Liver (tissue), 3 donors: Measurements from ENCODE around the gene TSPAN18.
A peak's percentile ranks its signal among the peaks of the same experiment; 100 is the strongest.

Experiments used
- ATF3 ChIP-seq: IDR thresholded peaks from 2 replicates; pipeline ENCODE4 v1.6.1; 2016; ENCODE audit warnings: antibody characterized with exemption
- CTCF ChIP-seq: fragments of 150-350 bp; IDR thresholded peaks from 2 replicates; pipeline ENCODE4 v1.5.1; 2017; ENCODE audit warnings: improper control_type of control experiment, low read depth, low read length; ENCODE audit not compliant: missing input control
- EGR1 ChIP-seq, 2 donors: IDR thresholded peaks; 2 replicates each; pipeline ENCODE4 v1.6.1; 2016 to 2018; ENCODE audit warnings: antibody characterized with exemption in 2 of 2, low read depth in 2 of 2
- JUND ChIP-seq, 2 donors: IDR thresholded peaks; 2 replicates each; pipeline ENCODE4 v1.6.1; 2016; ENCODE audit warnings: antibody characterized with exemption in 2 of 2
- MAX ChIP-seq: IDR thresholded peaks from 2 replicates; pipeline ENCODE4 v1.6.1; 2016; ENCODE audit warnings: antibody characterized with exemption
- REST ChIP-seq: IDR thresholded peaks from 2 replicates; pipeline ENCODE4 v1.6.1; 2016; ENCODE audit warnings: antibody characterized with exemption, mild to moderate bottlenecking
- RXRA ChIP-seq, 2 donors: IDR thresholded peaks; 2 replicates each; pipeline ENCODE4 v1.6.1; 2017 to 2018; ENCODE audit warnings: antibody characterized with exemption in 2 of 2, mild to moderate bottlenecking in 1 of 2
- TAF1 ChIP-seq: conservative IDR thresholded peaks from 2 replicates; pipeline ENCODE4 v1.6.1; 2016; ENCODE audit warnings: antibody characterized with exemption, mild to moderate bottlenecking
- YY1 ChIP-seq: IDR thresholded peaks from 2 replicates; pipeline ENCODE4 v1.6.1; 2016; ENCODE audit warnings: antibody characterized with exemption, mild to moderate bottlenecking
- donor health status: healthy.
- donor health status: healthy.

- no peak for TF ChIP-seq MAX
- peak; percentile 97 for TF ChIP-seq CTCF
- TF ChIP-seq REST, result no peak
- TF ChIP-seq EGR1 (IDR thresholded peaks at IDR 0.05; ENCODE audit: low read depth in 2 of 2), result no peak
- no peak for TF ChIP-seq JUND (IDR thresholded peaks at IDR 0.05)
- no peak for TF ChIP-seq RXRA (IDR thresholded peaks at IDR 0.05)
- TF ChIP-seq TAF1, result no peak
- TF ChIP-seq YY1, result no peak
- no peak for TF ChIP-seq ATF3
Observed at GRCh38 chr11:44936525-44936924, 209.8 kb downstream of the TSPAN18 start.
